Transverse colon (tissue), 4 donors: ENCODE measurements around the gene PKP4.

ENCODE experiments used
- POLR2A ChIP-seq: fragments of 450-650 bp; IDR thresholded peaks from one replicate; pipeline ENCODE4 v1.6.1; 2016; ENCODE audit warnings: antibody characterized with exemption, mild to moderate bottlenecking, moderate library complexity
- POLR2AphosphoS5 ChIP-seq, 3 donors: sonication (generic); formaldehyde crosslinking; IDR thresholded peaks; one replicate each; pipeline ENCODE4 v1.6.1; 2016; ENCODE audit warnings: antibody characterized with exemption in 3 of 3
- TF ChIP-seq, protein P1 (sequence below), 5 experiments: fragments of 200-600 bp in 3 of 5; fragments of 450-650 bp in 2 of 5; sonication (generic) in 3 of 5; IDR thresholded peaks; 1 replicate in 2 of 5; 2 replicates in 3 of 5; pipeline ENCODE4 v1.5.1; 2016 to 2017; ENCODE audit warnings: antibody characterized with exemption in 5 of 5, inconsistent platforms in 3 of 5, mild to moderate bottlenecking in 2 of 5, moderate library complexity in 1 of 5

DNA sequence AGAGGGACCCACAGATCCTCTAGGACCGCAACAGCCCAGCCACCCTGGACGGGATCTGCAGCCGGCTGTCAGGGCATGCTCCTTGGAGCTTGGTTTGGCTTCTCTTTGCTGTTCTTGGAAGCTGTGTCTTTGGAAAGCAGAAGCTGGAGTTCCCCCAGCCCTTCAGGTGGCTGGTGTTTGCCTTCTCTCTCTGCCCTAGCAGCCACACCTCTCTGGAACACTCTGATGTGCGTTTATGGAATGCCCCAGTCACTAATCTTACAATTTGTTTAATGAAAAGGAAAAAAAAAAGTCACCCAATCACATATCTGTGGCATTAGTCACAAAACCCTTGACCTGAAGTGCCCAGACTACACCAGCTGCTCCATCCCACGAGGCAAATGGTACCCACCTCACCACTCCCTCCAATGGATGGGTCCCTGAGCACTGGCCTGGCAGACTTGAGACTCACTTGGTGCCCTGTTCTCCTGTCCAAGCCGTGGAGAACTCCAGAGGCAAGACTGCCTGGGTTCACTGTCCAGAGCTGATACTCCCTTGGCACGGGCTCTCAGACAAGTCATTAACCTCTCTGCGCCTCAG, 268.1 kb downstream of the PKP4 start:
- TF ChIP-seq, protein P1, sequence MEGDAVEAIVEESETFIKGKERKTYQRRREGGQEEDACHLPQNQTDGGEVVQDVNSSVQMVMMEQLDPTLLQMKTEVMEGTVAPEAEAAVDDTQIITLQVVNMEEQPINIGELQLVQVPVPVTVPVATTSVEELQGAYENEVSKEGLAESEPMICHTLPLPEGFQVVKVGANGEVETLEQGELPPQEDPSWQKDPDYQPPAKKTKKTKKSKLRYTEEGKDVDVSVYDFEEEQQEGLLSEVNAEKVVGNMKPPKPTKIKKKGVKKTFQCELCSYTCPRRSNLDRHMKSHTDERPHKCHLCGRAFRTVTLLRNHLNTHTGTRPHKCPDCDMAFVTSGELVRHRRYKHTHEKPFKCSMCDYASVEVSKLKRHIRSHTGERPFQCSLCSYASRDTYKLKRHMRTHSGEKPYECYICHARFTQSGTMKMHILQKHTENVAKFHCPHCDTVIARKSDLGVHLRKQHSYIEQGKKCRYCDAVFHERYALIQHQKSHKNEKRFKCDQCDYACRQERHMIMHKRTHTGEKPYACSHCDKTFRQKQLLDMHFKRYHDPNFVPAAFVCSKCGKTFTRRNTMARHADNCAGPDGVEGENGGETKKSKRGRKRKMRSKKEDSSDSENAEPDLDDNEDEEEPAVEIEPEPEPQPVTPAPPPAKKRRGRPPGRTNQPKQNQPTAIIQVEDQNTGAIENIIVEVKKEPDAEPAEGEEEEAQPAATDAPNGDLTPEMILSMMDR (IDR thresholded peaks at IDR 0.05), result no peak
- no peak for TF ChIP-seq POLR2AphosphoS5 (IDR thresholded peaks at IDR 0.05)
- TF ChIP-seq POLR2A, result no peak
